ENCODE measurements around the gene NR1D2. TPM values are rescaled to one million over a fixed set of nuclear protein-coding genes. Genes with fewer than 3 reads are reported as not detected.

NR1D2 gene
- total and polyA plus RNA-seq, 2 of the 13 experiments (the other 11 are each of a cell fraction or from before 2014, with no cell fraction given): 5.3 to 8.1 TPM

DNA sequence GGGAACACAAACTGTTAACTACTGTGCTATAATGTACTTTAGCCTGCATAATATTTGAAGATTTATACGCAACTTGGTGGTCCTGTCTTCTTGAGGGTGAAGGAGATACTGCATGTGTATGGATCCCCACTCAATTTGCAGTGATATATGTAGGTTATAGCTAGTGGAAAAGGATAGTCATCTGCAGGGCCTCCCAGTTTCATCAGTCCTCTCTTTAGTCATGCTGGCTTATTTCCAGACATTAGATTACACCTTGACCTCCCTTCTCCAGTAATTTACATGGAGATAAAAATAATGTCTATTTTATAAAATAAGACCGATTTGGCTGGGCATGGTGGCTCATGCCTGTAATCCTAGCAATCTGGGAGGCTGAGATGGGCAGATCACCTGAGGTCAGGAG lies 3.7 kb downstream of the NR1D2 start (continued):
- TF ChIP-seq TFE3 (CRISPR knock-in tag; IDR thresholded peaks at IDR 0.05): no peak
- no peak for TF ChIP-seq NR0B2 (CRISPR knock-in tag; IDR thresholded peaks at IDR 0.05)
- TF ChIP-seq SNAPC2 (CRISPR knock-in tag; IDR thresholded peaks at IDR 0.05): no peak
- TF ChIP-seq ZMYM2 (CRISPR knock-in tag; IDR thresholded peaks at IDR 0.05): no peak

DNA sequence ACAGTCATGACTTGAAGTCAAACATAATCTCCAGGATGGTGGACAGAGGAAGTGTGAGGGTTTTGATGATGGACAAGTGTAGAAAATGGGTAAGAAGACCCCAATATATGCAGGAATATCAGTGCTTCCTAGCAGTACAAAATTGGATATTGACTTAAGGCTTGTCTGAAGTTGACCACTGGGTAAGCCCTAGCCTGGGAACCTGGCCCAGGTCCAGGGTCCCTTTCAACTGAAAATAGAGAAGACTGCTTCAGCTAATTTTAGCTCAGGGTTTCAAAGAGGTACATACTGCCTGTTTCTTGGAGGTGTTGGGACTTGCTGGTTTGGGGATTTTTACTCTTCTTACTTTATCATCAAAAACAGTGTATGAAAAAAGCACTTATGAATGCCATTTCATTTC lies 4.7 kb downstream of the NR1D2 start:
- no peak overlapping the region for H3K27ac ChIP-seq (ENCODE audit: extremely low read length, insufficient read depth, low read length)
- FAIRE-seq (peak; percentile 84), DNase-seq (ENCODE audit: low spot score) (peak; percentile 52), ATAC-seq (peak; percentile 46)
- TF ChIP-seq ZSCAN31 (CRISPR knock-in tag; IDR thresholded peaks at IDR 0.05; ENCODE audit: low read depth) (no peak), ZNF430 (CRISPR knock-in tag; IDR thresholded peaks at IDR 0.05) (no peak), FOXA3 (CRISPR knock-in tag; IDR thresholded peaks at IDR 0.05) (peak; percentile 66; the same call in 1 of the 2 replicates), SMC3 (IDR thresholded peaks at IDR 0.05; ENCODE audit: low read length) (0 out of 2 replicates have a peak, but pooled peaks have one; percentile 8), TERF1 (CRISPR knock-in tag; IDR thresholded peaks at IDR 0.05) (no peak), HMG20A (CRISPR knock-in tag; IDR thresholded peaks at IDR 0.05; ENCODE audit: borderline replicate concordance) (no peak), FOXA1 (IDR thresholded peaks at IDR 0.05) (no peak), FOXA1 (CRISPR knock-in tag; IDR thresholded peaks at IDR 0.05) (peak; percentile 94), ZBTB7B (CRISPR knock-in tag; IDR thresholded peaks at IDR 0.05) (no peak), DPF2 (CRISPR knock-in tag; IDR thresholded peaks at IDR 0.05; ENCODE audit: borderline replicate concordance, low read depth) (no peak), ATF5 (CRISPR knock-in tag; IDR thresholded peaks at IDR 0.05; ENCODE audit: low read depth) (no peak), KDM3A (CRISPR knock-in tag; IDR thresholded peaks at IDR 0.05; ENCODE audit: low read depth) (no peak)
- no peak overlapping the region for H3K9ac ChIP-seq (ENCODE audit: insufficient read depth, low read depth, low read length)
- peaks cover 52% of the 10 kb centered on the region for H3K4me1 ChIP-seq (ENCODE audit: insufficient read depth, low read length)
- no peaks in the 10 kb centered on the region for H3K9me3 ChIP-seq (ENCODE audit: low read length)
- CTCF ChIA-PET (ENCODE audit: low intra/inter-chr PET ratio, low total read pairs): no interaction called here
- H3K79me2 ChIP-seq (ENCODE audit: insufficient read depth, low read length): peaks cover 70% of the 10 kb centered on the region
- peaks cover 33% of the 10 kb centered on the region for H4K20me1 ChIP-seq (ENCODE audit: insufficient read depth, low read length)
- BruUV-seq (replicated peaks): no TSS peak
- H3K36me3 ChIP-seq (replicated peaks in 1 of 2; ENCODE audit: control insufficient read depth in 1 of 2, insufficient read depth in 2 of 2, low read length in 2 of 2): peaks cover 0 to 5% of the 10 kb centered on the region in 2 experiments; a peak in 1 of 5 replicates
- in situ Hi-C loops (cut with HindIII; ENCODE audit: extremely low pct_ligation_motif_present, low pct_unique_long_range_greater_than_20kb) (no loop called here), intact Hi-C loops (cut with micrococcal nuclease; ENCODE audit: unreplicated experiment) (no loop called here)
- no peak overlapping the region for H2AFZ ChIP-seq (ENCODE audit: low read length)
- H3K4me2 ChIP-seq (ENCODE audit: low read depth, low read length): 0 out of 2 replicates have a peak overlapping the region, but pooled peaks have one; percentile 16
- no peaks in the 10 kb centered on the region for H3K27me3 ChIP-seq (ENCODE audit: control insufficient read depth in 1 of 2, insufficient read depth in 2 of 2, low read length in 2 of 2)
- POLR2A ChIA-PET: interaction anchor here (2.4 kb wide), 1 partner anchor 33 kb away, joined by 14 read pairs; the partner anchor contains the start of genes NKIRAS1 and RPL15
- no peak overlapping the region for H3K4me3 ChIP-seq (replicated peaks in 1 of 3; ENCODE audit: insufficient read depth in 1 of 3, low read depth in 2 of 3, low read length in 3 of 3)

Data from HepG2 (cell line).